ENCODE data around the gene IGLL5. TPM values are rescaled to one million over a fixed set of nuclear protein-coding genes. Genes with fewer than 3 reads are reported as not detected.
"Not testable (repeated sequence)": the region's sequence is repeated elsewhere in the genome, so short reads cannot be mapped to it uniquely, and the experiment has no call there.

Gene IGLL5
- total and polyA plus RNA-seq, 12 donors, result 0.26 to 4.4 (median 0.71) TPM; not detected in 5

GRCh38 chr22:22921575-22921974 is 34.0 kb downstream of the IGLL5 start:
- no peak overlapping the region for H3K4me3 ChIP-seq
- H3K27ac ChIP-seq, result no peak overlapping the region
- peaks cover 0 to 16% (median 5%) of the 10 kb centered on the region in 7 donors for H3K27me3 ChIP-seq
- H3K4me1 ChIP-seq, result no peaks in the 10 kb centered on the region
- no peaks in the 10 kb centered on the region for H3K9me3 ChIP-seq
- H3K36me3 ChIP-seq, result no peaks in the 10 kb centered on the region
- intact Hi-C loops (cut with DNase I), result no loop called here
- WGBS, 2 donors, result 74 to 77% methylated on average over 8 of the region's 8 CpGs
- ATAC-seq (no peak), DNase-seq (no peak)
- no peak for TF ChIP-seq CTCF (IDR thresholded peaks at IDR 0.05)

- intact Hi-C loops (cut with DNase I); H3K27ac ChIP-seq; DNase-seq; H3K9me3 ChIP-seq; H3K36me3 ChIP-seq; ATAC-seq; H3K4me1 ChIP-seq; H3K4me3 ChIP-seq: not testable (repeated sequence)
- peaks cover 0 to 18% (median 5%) of the 10 kb centered on the region in 7 donors for H3K27me3 ChIP-seq
- 88% methylated on average over 15 to 16 of the region's 16 CpGs for WGBS, 2 donors
These were observed 34.7 kb downstream of the IGLL5 start for GRCh38 chr22:22922092-22922953.

GRCh38 chr22:22922954-22923319 is 35.3 kb downstream of the IGLL5 start:
- no peak for TF ChIP-seq CTCF (IDR thresholded peaks at IDR 0.05)
- H3K9me3 ChIP-seq, result no peaks in the 10 kb centered on the region
- H3K27me3 ChIP-seq, result peaks cover 0 to 24% (median 8%) of the 10 kb centered on the region in 7 donors
- WGBS, 2 donors, result 75 to 83% methylated on average over 4 of the region's 4 CpGs
- DNase-seq, result no peak
- H3K4me3 ChIP-seq, result no peak overlapping the region
- H3K27ac ChIP-seq, result no peak overlapping the region
- ATAC-seq, result no peak
- intact Hi-C loops (cut with DNase I), result no loop called here
- H3K4me1 ChIP-seq, result no peaks in the 10 kb centered on the region
- H3K36me3 ChIP-seq, result no peaks in the 10 kb centered on the region

- Histone ChIP-seq H3K4me3 (no peak overlapping the region), H3K4me1 (peaks cover 0 to 4% (median 0%) of the 10 kb centered on the region in 9 donors), H3K27ac (no peak overlapping the region), H3K9me3 (no peaks in the 10 kb centered on the region), H3K27me3 (peaks cover 0 to 26% (median 10%) of the 10 kb centered on the region in 7 donors), H3K36me3 (no peaks in the 10 kb centered on the region)
- TF ChIP-seq CTCF (IDR thresholded peaks at IDR 0.05), result no peak
- 93 to 95% methylated on average over 4 of the region's 4 CpGs for WGBS, 2 donors
- ATAC-seq (no peak), DNase-seq (no peak)
- intact Hi-C loops (cut with DNase I), result no loop called here
These were observed 35.8 kb downstream of the IGLL5 start for GRCh38 chr22:22923379-22923778.

- no peak for DNase-seq
- WGBS, 2 donors, result 63 to 67% methylated on average over 4 of the region's 4 CpGs
- Histone ChIP-seq H3K27ac (no peak overlapping the region), H3K4me3 (no peak overlapping the region), H3K9me3 (no peaks in the 10 kb centered on the region), H3K27me3 (peaks cover 0 to 26% (median 10%) of the 10 kb centered on the region in 7 donors), H3K4me1 (peaks cover 0 to 9% (median 2%) of the 10 kb centered on the region in 9 donors), H3K36me3 (no peaks in the 10 kb centered on the region)
- intact Hi-C loops (cut with DNase I), result no loop called here
- ATAC-seq, result no peak
- no peak for TF ChIP-seq CTCF (IDR thresholded peaks at IDR 0.05)
These were observed 36.3 kb downstream of the IGLL5 start for GRCh38 chr22:22923930-22924329.

Measured in heart right ventricle (tissue), 16 donors.